ENCODE data around the gene PAM16. TPM values are rescaled to one million over a fixed set of nuclear protein-coding genes. Genes with fewer than 3 reads are reported as not detected.

PAM16 gene
- total and polyA plus RNA-seq, 2 of the 8 experiments (the other 6 are each of a cell fraction or from before 2014, with no cell fraction given), result 78.3 to 198 TPM

- TF ChIP-seq E2F6 (IDR thresholded peaks at IDR 0.05) (no peak), CHD2 (IDR thresholded peaks at IDR 0.05; ENCODE audit: low read length) (no peak), SP2 (IDR thresholded peaks at IDR 0.05; ENCODE audit: low read length) (no peak), CBX8 (IDR thresholded peaks at IDR 0.05; ENCODE audit: borderline replicate concordance, low read depth, low read length) (no peak), SRF (IDR thresholded peaks at IDR 0.05; ENCODE audit: low read depth, low read length) (no peak)
Observed at GRCh38 chr16:4341250-4341649, 9.9 kb downstream of the PAM16 start (continued).
